Caco-2 (cell line): ENCODE results near the gene GLP1R. TPM values are rescaled to one million over a fixed set of nuclear protein-coding genes. Genes with fewer than 3 reads are reported as not detected.

ENCODE experiments used
- BruUV-seq: library from RNA; stranded (reverse); fragments of 400-500 nt; replicated peaks from 2 replicates; lab custom pipeline; 2021; lab: Mats Ljungman, UMichigan
- CTCF ChIA-PET: fragments of 300-600 bp; sonication (Branson Sonifier 250); formaldehyde crosslinking; loops from one replicate; lab custom pipeline; 2022; ENCODE audit warnings: antibody characterized with exemption; lab: Charles Lee
- POLR2A ChIA-PET: fragments of 300-600 bp; sonication (Branson Sonifier 250); formaldehyde crosslinking; loops from one replicate; lab custom pipeline; 2022; ENCODE audit warnings: antibody characterized with exemption; lab: Charles Lee
- DNase-seq, 2 experiments: peaks; one replicate each; pipeline versions ENCODE4 v3.0.0 to v3.0.0-alpha.2; 2020 to 2022
- H3K27me3 ChIP-seq: replicated peaks from 2 replicates; pipeline ENCODE4 v1.6.0; 2011; ENCODE audit warnings: low read length; ENCODE audit not compliant: control insufficient read depth, insufficient read depth
- H3K36me3 ChIP-seq: 2 replicates; pipeline ENCODE4 v1.5.1; 2011; ENCODE audit warnings: low read length; ENCODE audit not compliant: control insufficient read depth, insufficient read depth
- H3K4me1 ChIP-seq: fragments of 250-450 bp; sonication (Bioruptor Pico); 2 replicates; pipeline ENCODE4 v1.5.1; 2020; ENCODE audit warnings: mild to moderate bottlenecking
- H3K4me3 ChIP-seq: 2 replicates; pipeline ENCODE4 v1.5.1; 2011; ENCODE audit warnings: low read depth, mild to moderate bottlenecking, control low read depth, low read length
- H3K9me3 ChIP-seq: fragments of 250-450 bp; sonication (Bioruptor Pico); 2 replicates; pipeline ENCODE4 v1.5.1; 2020; ENCODE audit warnings: mild to moderate bottlenecking, moderate library complexity
- H3K27ac Mint-ChIP-seq: one replicate; pipeline ENCODE4 v1.8.0; 2022; ENCODE audit warnings: mixed read lengths; ENCODE audit not compliant: unreplicated experiment
- H3K27me3 Mint-ChIP-seq: one replicate; pipeline ENCODE4 v1.8.0; 2022; ENCODE audit warnings: mixed read lengths; ENCODE audit not compliant: insufficient read depth, unreplicated experiment
- H3K36me3 Mint-ChIP-seq: one replicate; pipeline ENCODE4 v1.8.0; 2022; ENCODE audit warnings: mild to moderate bottlenecking, mixed read lengths; ENCODE audit not compliant: insufficient read depth, unreplicated experiment
- H3K4me1 Mint-ChIP-seq: one replicate; pipeline ENCODE4 v1.8.0; 2022; ENCODE audit warnings: low read depth, mixed read lengths; ENCODE audit not compliant: unreplicated experiment
- H3K4me3 Mint-ChIP-seq: one replicate; pipeline ENCODE4 v1.8.0; 2022; ENCODE audit warnings: mild to moderate bottlenecking, moderate library complexity, mixed read lengths; ENCODE audit not compliant: unreplicated experiment
- H3K9me3 Mint-ChIP-seq: one replicate; pipeline ENCODE4 v1.8.0; 2022; ENCODE audit warnings: mixed read lengths; ENCODE audit not compliant: unreplicated experiment
- intact Hi-C: fragments of 100-400 bp; cut with micrococcal nuclease; formaldehyde crosslinking; loops from one replicate; pipeline ENCODE4 v1.10.0; 2022; ENCODE audit not compliant: unreplicated experiment
- total RNA-seq: library from RNA; stranded (reverse); gene quantifications from 2 replicates; pipeline ENCODE4 v1.2.3, GENCODE V29; 2022
- TF ChIP-seq, protein P1 (sequence below), 2 experiments: fragments of 200-600 bp in 1 of 2; IDR thresholded peaks; 1 replicate in 1 of 2; 2 replicates in 1 of 2; pipeline versions ENCODE4 v1.5.1 to v1.8.0; 2011 to 2022; ENCODE audit warnings: antibody characterized with exemption in 1 of 2, control low read depth in 1 of 2, inconsistent platforms in 1 of 2, low read depth in 1 of 2, low read length in 1 of 2, mild to moderate bottlenecking in 1 of 2, moderate library complexity in 1 of 2; ENCODE audit not compliant: insufficient read depth in 1 of 2, severe bottlenecking in 1 of 2, unreplicated experiment in 1 of 2

GLP1R gene
- total RNA-seq, 1 experiment from 2014 or later: not detected

DNA sequence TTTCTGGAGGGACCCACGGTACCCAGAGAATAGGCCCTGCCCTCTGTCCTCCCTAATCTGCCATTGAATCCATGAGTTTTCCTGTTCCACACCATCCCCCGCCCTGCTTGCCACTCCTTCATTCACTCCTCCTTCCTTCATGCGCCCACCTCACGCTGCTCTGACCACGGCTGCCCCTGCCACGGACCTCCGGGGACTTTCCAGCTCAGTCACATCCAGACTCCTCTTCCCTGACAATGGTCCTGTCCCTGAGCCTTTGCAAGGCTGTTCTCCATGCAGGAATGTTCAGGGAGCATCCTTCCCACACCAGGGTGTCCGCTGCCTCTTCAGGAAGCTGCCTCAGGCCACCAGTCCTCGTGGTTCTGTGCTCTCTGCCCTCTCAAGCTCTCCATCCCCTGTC lies 25.9 kb downstream of the GLP1R start:
- Histone ChIP-seq H3K4me3 (no peak overlapping the region), H3K36me3 (no peaks in the 10 kb centered on the region), H3K9me3 (no peaks in the 10 kb centered on the region), H3K4me1 (no peaks in the 10 kb centered on the region), H3K27me3 (no peaks in the 10 kb centered on the region)
- Mint-ChIP-seq H3K9me3 (no peaks in the 10 kb centered on the region), H3K4me3 (no peak overlapping the region), H3K27me3 (no peaks in the 10 kb centered on the region), H3K4me1 (no peaks in the 10 kb centered on the region), H3K36me3 (no peaks in the 10 kb centered on the region), H3K27ac (no peak overlapping the region)
- BruUV-seq: no TSS peak
- ChIA-PET POLR2A (no interaction called here), CTCF (no interaction called here)
- intact Hi-C loops: no loop called here
- TF ChIP-seq, protein P1, sequence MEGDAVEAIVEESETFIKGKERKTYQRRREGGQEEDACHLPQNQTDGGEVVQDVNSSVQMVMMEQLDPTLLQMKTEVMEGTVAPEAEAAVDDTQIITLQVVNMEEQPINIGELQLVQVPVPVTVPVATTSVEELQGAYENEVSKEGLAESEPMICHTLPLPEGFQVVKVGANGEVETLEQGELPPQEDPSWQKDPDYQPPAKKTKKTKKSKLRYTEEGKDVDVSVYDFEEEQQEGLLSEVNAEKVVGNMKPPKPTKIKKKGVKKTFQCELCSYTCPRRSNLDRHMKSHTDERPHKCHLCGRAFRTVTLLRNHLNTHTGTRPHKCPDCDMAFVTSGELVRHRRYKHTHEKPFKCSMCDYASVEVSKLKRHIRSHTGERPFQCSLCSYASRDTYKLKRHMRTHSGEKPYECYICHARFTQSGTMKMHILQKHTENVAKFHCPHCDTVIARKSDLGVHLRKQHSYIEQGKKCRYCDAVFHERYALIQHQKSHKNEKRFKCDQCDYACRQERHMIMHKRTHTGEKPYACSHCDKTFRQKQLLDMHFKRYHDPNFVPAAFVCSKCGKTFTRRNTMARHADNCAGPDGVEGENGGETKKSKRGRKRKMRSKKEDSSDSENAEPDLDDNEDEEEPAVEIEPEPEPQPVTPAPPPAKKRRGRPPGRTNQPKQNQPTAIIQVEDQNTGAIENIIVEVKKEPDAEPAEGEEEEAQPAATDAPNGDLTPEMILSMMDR (IDR thresholded peaks at IDR 0.05; ENCODE audit: insufficient read depth in 1 of 2, low read depth in 1 of 2, low read length in 1 of 2, severe bottlenecking in 1 of 2, unreplicated experiment in 1 of 2): no peak
- DNase-seq: no peak

DNA sequence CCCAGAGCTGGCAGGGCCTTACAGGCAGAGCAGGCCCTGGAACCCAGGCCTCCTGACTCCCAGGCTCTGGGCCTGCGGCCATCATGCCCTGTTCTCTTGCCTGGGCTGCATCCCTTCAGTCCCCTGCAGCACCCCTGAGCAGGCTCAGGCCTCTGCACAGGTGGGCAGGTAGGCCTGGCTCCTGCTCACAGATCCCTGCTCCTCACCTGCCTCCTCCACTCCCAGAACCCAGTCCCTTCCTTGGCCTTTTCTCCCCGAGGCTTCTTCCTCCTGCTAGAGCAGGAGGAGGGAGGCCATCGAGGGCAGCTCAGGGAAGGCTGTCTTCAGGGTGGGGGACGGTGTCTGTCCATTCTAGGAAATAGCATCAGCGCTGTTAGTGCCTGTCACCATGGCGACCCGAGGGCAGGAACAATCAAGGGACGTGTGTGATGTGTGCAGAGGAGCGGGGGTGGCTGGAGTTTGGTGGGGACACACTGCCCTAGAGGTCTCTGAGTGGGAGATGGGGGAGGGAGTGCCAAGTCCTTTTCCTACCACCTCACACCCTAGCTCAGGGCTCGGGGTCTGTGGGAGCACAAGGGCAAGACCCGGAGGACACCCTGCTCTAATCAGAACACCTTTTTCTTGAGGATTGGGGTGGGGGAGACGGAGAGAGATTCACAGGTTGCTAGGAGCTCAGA lies 26.6 kb downstream of the GLP1R start:
- Mint-ChIP-seq H3K27me3 (no peaks in the 10 kb centered on the region), H3K36me3 (no peaks in the 10 kb centered on the region), H3K9me3 (no peaks in the 10 kb centered on the region), H3K4me1 (no peaks in the 10 kb centered on the region), H3K4me3 (no peak overlapping the region), H3K27ac (no peak overlapping the region)
- CTCF ChIA-PET: no interaction called here
- no peak overlapping the region for H3K4me3 ChIP-seq
- H3K4me1 ChIP-seq: no peaks in the 10 kb centered on the region
- TF ChIP-seq, protein P1 (IDR thresholded peaks at IDR 0.05; ENCODE audit: insufficient read depth in 1 of 2, low read depth in 1 of 2, low read length in 1 of 2, severe bottlenecking in 1 of 2, unreplicated experiment in 1 of 2): no peak
- intact Hi-C loops: no loop called here
- no peaks in the 10 kb centered on the region for H3K9me3 ChIP-seq
- DNase-seq: no peak
- no TSS peak for BruUV-seq
- POLR2A ChIA-PET: no interaction called here
- H3K36me3 ChIP-seq: no peaks in the 10 kb centered on the region
- H3K27me3 ChIP-seq: no peaks in the 10 kb centered on the region

DNA sequence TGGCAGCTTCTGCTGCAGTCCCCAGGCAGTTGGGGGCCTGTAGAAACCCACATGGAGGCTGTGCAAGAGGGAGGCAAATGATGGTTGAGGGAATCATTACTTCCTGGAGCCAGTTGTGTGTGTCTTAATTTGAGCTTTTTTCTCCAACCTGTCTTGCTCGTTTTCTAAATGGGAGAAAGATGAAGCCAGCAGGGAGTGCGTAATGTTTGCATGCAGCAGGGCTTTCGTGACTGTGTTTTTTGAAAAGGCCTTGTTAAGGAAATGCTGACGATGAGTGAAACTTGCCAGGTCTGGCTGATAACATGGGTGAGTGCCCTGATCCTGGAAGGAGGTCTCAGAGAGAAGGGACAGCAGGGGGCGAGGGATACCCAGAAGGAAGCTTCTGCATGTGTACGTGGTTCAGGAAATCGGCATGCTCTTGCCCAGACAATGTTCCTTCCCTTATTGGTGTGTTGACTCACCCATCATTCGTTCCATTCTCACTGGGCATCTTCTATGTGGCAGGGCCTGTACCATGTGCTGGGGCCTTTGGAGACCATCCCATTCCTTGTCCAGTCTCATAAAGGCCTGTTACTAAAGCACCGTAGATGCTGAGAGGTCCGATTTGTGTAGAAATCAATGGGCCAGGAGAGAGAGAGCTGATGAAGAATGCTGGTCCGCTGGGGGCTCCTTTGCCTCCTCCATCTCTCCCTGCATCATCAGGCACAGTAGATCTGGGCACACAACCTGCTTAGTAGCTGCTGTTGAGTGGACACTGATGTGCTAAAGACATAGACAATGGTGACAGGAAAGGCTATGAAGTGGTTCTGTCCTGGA lies 27.4 kb downstream of the GLP1R start:
- no TSS peak for BruUV-seq
- no peak overlapping the region for H3K27ac Mint-ChIP-seq
- DNase-seq: no peak
- no peak overlapping the region for H3K4me3 Mint-ChIP-seq
- POLR2A ChIA-PET: no interaction called here
- Histone ChIP-seq H3K4me1 (no peaks in the 10 kb centered on the region), H3K36me3 (no peaks in the 10 kb centered on the region), H3K9me3 (no peaks in the 10 kb centered on the region), H3K4me3 (no peak overlapping the region), H3K27me3 (no peaks in the 10 kb centered on the region)
- TF ChIP-seq, protein P1 (IDR thresholded peaks at IDR 0.05; ENCODE audit: insufficient read depth in 1 of 2, low read depth in 1 of 2, low read length in 1 of 2, severe bottlenecking in 1 of 2, unreplicated experiment in 1 of 2): no peak
- intact Hi-C loops: no loop called here
- no peaks in the 10 kb centered on the region for H3K36me3 Mint-ChIP-seq
- no peaks in the 10 kb centered on the region for H3K27me3 Mint-ChIP-seq
- H3K4me1 Mint-ChIP-seq: no peaks in the 10 kb centered on the region
- H3K9me3 Mint-ChIP-seq: no peaks in the 10 kb centered on the region
- CTCF ChIA-PET: no interaction called here
